CD4-positive, alpha-beta T cell (primary cell): ENCODE results near the gene FKBP1A. TPM values are rescaled to one million over a fixed set of nuclear protein-coding genes. Genes with fewer than 3 reads are reported as not detected.

Experiments used
- ATAC-seq: fragments of 200-7000 bp; cut with Tn5 transposase; one replicate; pipeline ENCODE4 v1.10.0; 2022; ENCODE audit warnings: mild to moderate bottlenecking; ENCODE audit not compliant: poor library complexity
- CTCF ChIA-PET: fragments of 350-600 bp; sonication (Branson Sonifier 250); formaldehyde crosslinking; loops from one replicate; lab custom pipeline; 2021; ENCODE audit warnings: antibody characterized with exemption, inconsistent platforms; lab: Charles Lee
- POLR2A ChIA-PET: fragments of 350-600 bp; sonication (Branson Sonifier 250); formaldehyde crosslinking; loops from one replicate; lab custom pipeline; 2021; ENCODE audit warnings: antibody characterized with exemption, inconsistent platforms; lab: Charles Lee
- DNase-seq, 14 experiments: peaks; one replicate each; pipeline ENCODE4 v3.0.0-alpha.2; 2013 to 2020; ENCODE audit warnings: mixed read lengths in 2 of 14
- H3K27ac ChIP-seq, 2 donors: one replicate each; pipeline versions ENCODE4 v1.5.1 to v1.7.0; 2013; ENCODE audit warnings: low read length in 2 of 2, low read depth in 1 of 2, mild to moderate bottlenecking in 1 of 2
- H3K27me3 ChIP-seq, 2 experiments: 1 replicate in 1 of 2; 2 replicates in 1 of 2; pipeline versions ENCODE4 v1.6.1 to v1.7.0; 2013; ENCODE audit warnings: low read length in 2 of 2, control low read depth in 1 of 2, mild to moderate bottlenecking in 1 of 2, moderate library complexity in 1 of 2; ENCODE audit not compliant: insufficient read depth in 2 of 2, control insufficient read depth in 1 of 2
- H3K36me3 ChIP-seq: one replicate; pipeline ENCODE4 v1.6.1; 2013; ENCODE audit warnings: low read length, control low read depth; ENCODE audit not compliant: insufficient read depth
- H3K4me1 ChIP-seq: one replicate; pipeline ENCODE4 v1.6.1; 2013; ENCODE audit warnings: low read length, control low read depth; ENCODE audit not compliant: insufficient read depth
- H3K4me3 ChIP-seq: one replicate; pipeline ENCODE4 v1.5.1; 2013; ENCODE audit warnings: mild to moderate bottlenecking, low read length, moderate library complexity
- H3K9me3 ChIP-seq, 2 experiments: 1 replicate in 1 of 2; 2 replicates in 1 of 2; pipeline versions ENCODE4 v1.6.1 to v1.7.0; 2013; ENCODE audit warnings: low read length in 2 of 2, mild to moderate bottlenecking in 2 of 2, control low read depth in 1 of 2, moderate library complexity in 1 of 2; ENCODE audit not compliant: control insufficient read depth in 1 of 2, insufficient read depth in 1 of 2
- H3K27ac Mint-ChIP-seq: one replicate; pipeline ENCODE4 v1.8.0; 2020; ENCODE audit warnings: mixed read lengths
- H3K27me3 Mint-ChIP-seq: one replicate; pipeline ENCODE4 v1.8.0; 2021; ENCODE audit warnings: mixed read lengths
- H3K36me3 Mint-ChIP-seq: one replicate; pipeline ENCODE4 v1.8.0; 2021; ENCODE audit warnings: low read depth, mixed read lengths
- H3K4me1 Mint-ChIP-seq: one replicate; pipeline ENCODE4 v1.8.0; 2021; ENCODE audit warnings: low read depth, mixed read lengths
- H3K4me3 Mint-ChIP-seq: one replicate; pipeline ENCODE4 v1.8.0; 2020; ENCODE audit warnings: mild to moderate bottlenecking, mixed read lengths
- H3K9me3 Mint-ChIP-seq: one replicate; pipeline ENCODE4 v1.8.0; 2020; ENCODE audit warnings: mixed read lengths
- intact Hi-C, 2 experiments: fragments of 100-400 bp; cut with DNase I in 1 of 2; cut with micrococcal nuclease in 1 of 2; formaldehyde crosslinking; loops; one replicate each; pipeline versions ENCODE4 v1.15.1 to v1.9.0; 2023 to 2025; cut with DNase I, micrococcal nuclease
- total RNA-seq, 174 experiments: library from RNA in 2 of 174; stranded (reverse) in 2 of 174; gene quantifications; one replicate each; pipeline ENCODE4 v1.2.3 and lab custom pipeline; 2021 to 2026
- TF ChIP-seq, protein P1 (sequence below): fragments of 200-600 bp; IDR thresholded peaks from one replicate; pipeline ENCODE4 v1.8.0; 2022; ENCODE audit warnings: antibody characterized with exemption, mild to moderate bottlenecking

FKBP1A gene
- total RNA-seq, 2 experiments from 2014 or later: 43.3 to 45.4 TPM

DNA sequence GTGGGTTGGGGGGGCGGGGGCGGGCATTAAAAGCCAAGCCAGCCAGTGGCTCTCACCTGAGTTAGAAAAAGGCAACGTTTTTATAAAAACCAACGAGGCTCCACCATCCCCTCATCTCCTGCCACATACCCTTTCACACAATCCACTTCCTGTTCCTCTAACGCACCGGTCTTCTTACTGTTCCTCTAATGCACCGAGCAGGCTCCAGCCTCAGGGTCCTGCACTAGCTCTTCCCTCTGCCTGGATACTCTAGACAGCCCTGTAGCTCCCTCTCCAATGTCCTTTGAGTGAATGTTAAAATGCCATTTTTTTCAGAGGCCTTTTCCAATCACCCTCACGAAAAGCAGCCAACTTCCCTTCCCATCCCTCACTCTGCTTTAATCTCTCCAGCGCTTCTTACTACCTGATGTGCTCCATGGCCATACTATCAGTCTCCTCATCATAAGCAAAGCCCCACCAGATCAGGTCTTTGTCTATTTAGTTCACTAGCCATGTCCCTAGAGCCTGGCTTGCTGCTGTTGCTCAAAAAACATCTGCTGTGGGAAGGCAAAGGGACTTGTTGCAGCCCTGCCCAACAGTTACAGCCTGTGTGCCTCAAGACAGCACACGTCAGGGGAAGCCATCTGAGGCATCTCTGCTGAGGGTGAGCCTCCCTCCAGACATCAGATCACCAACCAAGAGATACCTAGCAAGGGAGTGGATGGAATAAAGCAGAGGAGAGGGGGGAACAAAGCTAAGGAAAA is 3.9 kb downstream of the FKBP1A start:
- no peaks in the 10 kb centered on the region for H3K9me3 ChIP-seq
- CTCF ChIA-PET: no interaction called here
- Mint-ChIP-seq H3K4me3 (peak overlapping the region; percentile 74), H3K27ac (peak overlapping the region; percentile 89), H3K9me3 (no peaks in the 10 kb centered on the region), H3K4me1 (peaks cover 89% of the 10 kb centered on the region), H3K36me3 (peaks cover 34% of the 10 kb centered on the region), H3K27me3 (no peaks in the 10 kb centered on the region)
- no peaks in the 10 kb centered on the region for H3K27me3 ChIP-seq
- ATAC-seq: peak; percentile 17
- TF ChIP-seq, protein P1, sequence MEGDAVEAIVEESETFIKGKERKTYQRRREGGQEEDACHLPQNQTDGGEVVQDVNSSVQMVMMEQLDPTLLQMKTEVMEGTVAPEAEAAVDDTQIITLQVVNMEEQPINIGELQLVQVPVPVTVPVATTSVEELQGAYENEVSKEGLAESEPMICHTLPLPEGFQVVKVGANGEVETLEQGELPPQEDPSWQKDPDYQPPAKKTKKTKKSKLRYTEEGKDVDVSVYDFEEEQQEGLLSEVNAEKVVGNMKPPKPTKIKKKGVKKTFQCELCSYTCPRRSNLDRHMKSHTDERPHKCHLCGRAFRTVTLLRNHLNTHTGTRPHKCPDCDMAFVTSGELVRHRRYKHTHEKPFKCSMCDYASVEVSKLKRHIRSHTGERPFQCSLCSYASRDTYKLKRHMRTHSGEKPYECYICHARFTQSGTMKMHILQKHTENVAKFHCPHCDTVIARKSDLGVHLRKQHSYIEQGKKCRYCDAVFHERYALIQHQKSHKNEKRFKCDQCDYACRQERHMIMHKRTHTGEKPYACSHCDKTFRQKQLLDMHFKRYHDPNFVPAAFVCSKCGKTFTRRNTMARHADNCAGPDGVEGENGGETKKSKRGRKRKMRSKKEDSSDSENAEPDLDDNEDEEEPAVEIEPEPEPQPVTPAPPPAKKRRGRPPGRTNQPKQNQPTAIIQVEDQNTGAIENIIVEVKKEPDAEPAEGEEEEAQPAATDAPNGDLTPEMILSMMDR: no peak
- peak in 4 of 14 experiments; percentile 24 to 54 (median 46) for DNase-seq
- peak overlapping the region; percentile 39 to 72 for H3K27ac ChIP-seq
- H3K4me1 ChIP-seq: peaks cover 82% of the 10 kb centered on the region
- POLR2A ChIA-PET: interaction anchor here (1.0 kb wide), 1 partner anchor 59 kb away, joined by 3 read pairs; no protein-coding TSS in a partner anchor
- H3K36me3 ChIP-seq: peaks cover 14% of the 10 kb centered on the region
- intact Hi-C loops: no loop called here
- H3K4me3 ChIP-seq: peak overlapping the region; percentile 17

DNA sequence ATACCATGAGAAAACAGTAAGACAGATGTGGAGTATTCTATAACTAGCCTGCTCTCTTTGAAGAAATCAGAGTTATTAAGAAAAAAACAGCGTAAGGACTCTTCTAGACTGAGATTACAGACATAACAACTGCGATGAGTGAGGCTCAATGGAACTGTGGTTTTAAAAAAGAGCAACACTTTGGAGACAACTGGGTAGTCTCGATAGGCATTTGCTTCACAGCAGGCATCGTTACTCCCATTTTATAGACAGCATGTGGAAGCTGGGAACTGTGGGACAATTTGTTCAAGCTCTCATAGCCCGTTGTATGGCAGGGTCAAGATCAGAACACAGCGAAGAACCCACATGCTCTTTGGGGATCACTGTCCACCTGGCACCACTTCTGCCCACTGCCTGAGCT is 4.6 kb downstream of the FKBP1A start:
- Mint-ChIP-seq H3K27me3 (no peaks in the 10 kb centered on the region), H3K4me3 (peak overlapping the region; percentile 74), H3K9me3 (no peaks in the 10 kb centered on the region), H3K27ac (peak overlapping the region; percentile 89), H3K36me3 (peaks cover 38% of the 10 kb centered on the region), H3K4me1 (peaks cover 85% of the 10 kb centered on the region)
- TF ChIP-seq, protein P1: no peak
- H3K27me3 ChIP-seq: no peaks in the 10 kb centered on the region
- H3K9me3 ChIP-seq: no peaks in the 10 kb centered on the region
- POLR2A ChIA-PET: no interaction called here
- peak overlapping the region; percentile 39 to 72 for H3K27ac ChIP-seq
- DNase-seq (peak in 1 of 14 experiments; percentile 19), ATAC-seq (peak; percentile 4)
- H3K4me3 ChIP-seq: peak overlapping the region; percentile 17
- CTCF ChIA-PET: no interaction called here
- H3K36me3 ChIP-seq: peaks cover 14% of the 10 kb centered on the region
- intact Hi-C loops: no loop called here
- H3K4me1 ChIP-seq: peaks cover 75% of the 10 kb centered on the region

GRCh38 chr20:1386323-1386722 is 6.5 kb downstream of the FKBP1A start:
- Mint-ChIP-seq H3K4me1 (peaks cover 93% of the 10 kb centered on the region), H3K9me3 (no peaks in the 10 kb centered on the region), H3K4me3 (peak overlapping the region; percentile 53), H3K36me3 (peaks cover 49% of the 10 kb centered on the region), H3K27ac (peak overlapping the region; percentile 89), H3K27me3 (no peaks in the 10 kb centered on the region)
- Histone ChIP-seq H3K36me3 (peaks cover 23% of the 10 kb centered on the region), H3K9me3 (no peaks in the 10 kb centered on the region), H3K27ac (no peak overlapping the region), H3K27me3 (no peaks in the 10 kb centered on the region), H3K4me1 (peaks cover 72% of the 10 kb centered on the region), H3K4me3 (no peak overlapping the region)
- ChIA-PET POLR2A (interaction anchor here (1.1 kb wide), 1 partner anchor 9 kb away, joined by 4 read pairs; no protein-coding TSS in a partner anchor), CTCF (interaction anchor here (0.7 to 1.1 kb wide), 2 partner anchors 9 to 10 kb away, joined by 3 read pairs; no protein-coding TSS in a partner anchor)
- TF ChIP-seq, protein P1: no peak
- DNase-seq (no peak), ATAC-seq (no peak)
- intact Hi-C loops: no loop called here
